ENCODE data around the gene LTBP3.

The LTBP3 gene

DNA sequence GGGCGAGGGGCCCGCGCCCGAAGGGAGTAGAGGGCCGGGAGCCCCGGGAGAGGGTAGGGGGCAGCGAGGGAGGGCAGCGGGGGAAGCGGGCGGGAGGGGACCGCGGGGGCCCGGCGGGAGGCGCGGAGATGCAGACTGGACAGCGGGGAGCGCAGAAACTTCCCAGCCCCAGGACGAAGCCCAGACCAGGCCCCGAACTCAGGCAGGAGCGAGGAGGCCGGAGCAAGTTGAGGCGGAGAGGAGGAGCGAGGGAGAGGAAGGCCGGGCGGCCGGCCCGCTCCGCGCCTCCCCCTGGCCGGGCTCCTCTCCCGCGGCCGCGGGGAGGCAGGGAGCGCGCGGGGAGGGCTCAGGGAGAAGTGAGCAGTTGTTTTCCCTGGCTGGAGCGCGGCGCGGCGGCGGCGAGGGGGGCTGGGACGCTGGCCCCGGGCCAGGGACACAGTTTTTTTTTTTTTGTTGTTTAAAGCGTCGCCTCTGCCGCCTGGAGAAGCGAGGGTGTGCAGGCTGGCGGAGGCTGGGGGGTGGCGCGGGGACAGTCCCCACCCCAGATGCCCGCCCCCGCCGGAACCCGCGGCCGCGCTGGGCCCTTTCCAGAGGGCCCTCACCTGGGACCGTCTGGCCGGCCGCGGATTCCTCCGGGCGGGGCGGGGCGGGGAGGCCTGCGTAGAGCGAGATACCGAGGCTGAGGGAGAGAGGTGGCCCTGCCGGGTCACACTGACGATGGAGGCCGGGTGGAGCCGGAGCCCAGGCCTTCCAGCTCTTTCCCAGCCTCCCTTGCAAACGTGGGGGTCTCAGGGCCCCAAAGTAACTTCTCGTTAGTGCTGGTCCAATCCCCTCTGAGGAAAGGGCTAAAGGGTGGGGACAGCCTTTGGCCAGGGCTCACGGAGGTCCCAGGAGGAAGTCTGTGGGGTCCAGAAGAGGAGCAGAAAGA lies at the start of gene LTBP3:
LTBP3 (minus strand) TSS at position 358 of the 928 bp plus-strand sequence. CDS start 400 bp downstream, outside the sequence.
- intact Hi-C loops (cut with DNase I) = loop anchor here (1.0 kb wide), 1 partner anchor 12 kb away; the partner anchor contains the start of gene ZNRD2
- peak; percentile 73 to 97 (median 82) for DNase-seq

DNA sequence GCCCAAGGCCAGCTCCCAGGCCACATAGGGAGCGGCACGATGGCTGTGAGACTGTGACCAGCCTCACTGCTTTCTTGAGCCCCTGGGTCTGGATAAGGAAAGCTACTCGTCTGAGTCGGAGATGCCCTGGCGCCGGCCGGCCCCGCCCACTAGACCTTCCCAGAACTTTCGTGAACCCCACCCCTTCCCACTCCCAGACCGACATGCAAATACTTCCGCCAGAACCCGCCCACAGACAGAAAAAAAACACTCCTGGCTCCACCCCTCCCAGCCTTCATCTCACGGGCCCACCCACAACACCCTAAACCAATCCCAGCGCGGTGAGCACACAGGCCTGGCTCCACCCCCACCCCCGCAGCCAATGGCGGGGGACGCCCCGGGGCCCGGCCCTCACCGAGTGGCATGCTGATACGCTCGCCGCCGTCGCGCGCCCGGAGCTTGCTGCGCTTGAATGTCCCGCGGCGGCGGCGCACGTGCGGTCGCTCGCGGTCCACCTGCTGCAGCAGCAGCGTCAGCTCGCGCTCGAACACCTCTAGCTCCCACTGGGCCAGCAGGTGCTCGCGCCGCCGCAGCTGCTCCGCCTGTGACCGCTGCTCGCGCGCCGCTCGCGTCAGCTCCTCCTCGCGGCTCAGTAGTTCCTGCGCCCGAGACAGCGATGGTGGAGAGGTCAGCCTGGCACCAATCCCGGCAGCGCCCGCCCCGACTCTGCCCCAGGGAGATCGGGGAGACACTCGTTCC lies 48.9 kb upstream of the LTBP3 start:
- intact Hi-C loops (cut with DNase I) = no loop called here
- DNase-seq = peak; percentile 88 to 99 (median 96)

DNA sequence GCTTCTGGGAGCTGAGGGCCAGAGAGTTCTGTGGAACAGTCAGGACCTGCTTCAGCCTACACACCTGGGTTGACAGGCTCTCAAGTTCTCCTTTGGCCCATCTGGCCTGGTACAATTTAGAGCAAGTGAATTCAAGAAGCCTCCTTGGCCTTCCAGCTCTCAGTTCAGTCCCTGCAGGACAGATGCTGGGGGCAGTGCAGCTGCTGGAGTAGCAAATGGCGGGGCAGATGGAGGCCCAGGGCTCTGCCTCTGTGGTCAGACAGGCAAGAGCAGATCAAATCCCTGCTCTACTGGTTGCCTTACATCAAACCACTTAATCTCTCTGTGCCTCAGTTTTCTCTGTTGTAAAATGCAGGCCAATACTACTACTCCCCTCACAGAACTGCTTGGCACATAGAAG lies 46.1 kb upstream of the LTBP3 start:
- intact Hi-C loops (cut with DNase I) = no loop called here

DNA sequence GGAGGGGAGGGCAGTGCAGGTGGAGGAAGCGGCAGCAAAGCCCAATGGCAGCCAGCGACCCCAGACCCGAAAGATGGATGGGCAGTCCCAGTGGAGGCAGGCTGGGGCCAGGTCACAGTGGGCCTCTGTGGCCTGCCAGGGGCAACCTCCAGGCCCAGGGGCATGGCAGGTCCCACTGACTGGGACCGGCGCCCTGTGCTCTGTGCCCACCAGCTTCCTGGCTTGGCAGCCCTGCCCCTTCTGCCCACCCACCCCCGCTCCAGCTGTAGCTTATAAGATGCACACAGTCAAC lies 41.7 kb upstream of the LTBP3 start:
- intact Hi-C loops (cut with DNase I) = loop anchor here (10.0 kb wide), 1 partner anchor 235 kb away; no protein-coding TSS in a partner anchor
- DNase-seq = no peak

More for the DNA sequence above, 46.1 kb upstream of the LTBP3 start:
- DNase-seq = no peak

DNA sequence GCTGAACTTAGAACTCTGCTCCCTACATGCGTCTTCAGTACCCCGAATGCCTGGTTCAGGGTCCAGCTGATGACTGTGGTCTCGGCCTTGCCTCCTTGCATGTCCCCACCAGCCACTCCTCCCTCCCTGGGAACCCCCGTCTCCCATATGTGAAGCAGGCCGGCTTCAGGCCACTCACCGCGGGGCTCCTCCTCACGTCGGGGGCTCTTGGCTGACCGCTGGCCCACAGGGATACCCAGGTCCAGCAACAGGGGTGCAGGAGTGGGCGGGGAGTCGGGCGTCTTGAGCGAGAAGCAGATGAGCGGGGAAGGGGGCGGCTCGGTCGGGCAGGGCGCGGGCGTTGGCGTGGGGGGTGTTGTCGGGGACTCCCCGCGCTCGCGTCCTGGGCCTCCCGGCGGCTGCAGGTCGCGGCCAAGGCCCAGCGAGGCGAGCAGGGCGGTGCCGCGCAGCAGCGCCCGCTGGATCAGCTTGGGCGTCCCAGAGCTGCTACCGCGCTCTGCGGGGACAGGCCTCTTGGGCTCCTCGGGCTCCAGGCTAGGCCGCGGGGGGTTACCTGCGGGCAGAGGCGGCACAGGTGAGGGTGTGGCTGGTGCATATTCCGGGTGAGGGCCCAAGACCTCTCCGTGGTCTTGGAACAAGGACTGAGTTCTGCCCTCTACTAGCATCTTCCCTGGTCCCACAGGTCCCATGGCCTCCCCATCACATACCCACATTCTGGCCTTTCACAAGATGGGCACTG lies 41.2 kb upstream of the LTBP3 start:
- intact Hi-C loops (cut with DNase I) = loop anchor here (10.0 kb wide), 1 partner anchor 235 kb away; no protein-coding TSS in a partner anchor
- no peak for DNase-seq

DNA sequence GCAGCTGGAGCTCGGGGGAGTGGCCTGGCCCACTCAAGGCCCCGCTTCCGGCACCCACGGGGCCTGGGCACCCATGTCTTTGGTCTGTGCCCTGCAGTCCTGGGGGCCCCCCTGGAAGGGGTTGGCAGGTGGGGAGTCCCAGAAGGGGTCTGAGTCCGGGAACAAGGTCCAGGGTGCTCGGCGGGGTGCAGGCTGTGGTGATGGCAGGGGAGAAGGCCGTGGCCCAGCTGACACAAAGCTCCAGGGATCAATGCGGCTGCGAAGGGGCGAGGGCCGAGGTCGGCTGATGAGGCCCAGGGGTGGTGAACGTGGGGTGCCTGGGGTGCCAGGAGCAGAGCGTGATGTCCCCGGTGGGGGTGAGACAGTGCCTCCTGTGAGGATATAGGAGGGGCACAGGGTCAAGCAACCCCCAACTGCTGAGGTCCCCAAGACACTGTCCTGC lies 40.1 kb upstream of the LTBP3 start:
- intact Hi-C loops (cut with DNase I) = loop anchor here (10.0 kb wide), 1 partner anchor 233 kb away; no protein-coding TSS in a partner anchor
- no peak for DNase-seq

DNA sequence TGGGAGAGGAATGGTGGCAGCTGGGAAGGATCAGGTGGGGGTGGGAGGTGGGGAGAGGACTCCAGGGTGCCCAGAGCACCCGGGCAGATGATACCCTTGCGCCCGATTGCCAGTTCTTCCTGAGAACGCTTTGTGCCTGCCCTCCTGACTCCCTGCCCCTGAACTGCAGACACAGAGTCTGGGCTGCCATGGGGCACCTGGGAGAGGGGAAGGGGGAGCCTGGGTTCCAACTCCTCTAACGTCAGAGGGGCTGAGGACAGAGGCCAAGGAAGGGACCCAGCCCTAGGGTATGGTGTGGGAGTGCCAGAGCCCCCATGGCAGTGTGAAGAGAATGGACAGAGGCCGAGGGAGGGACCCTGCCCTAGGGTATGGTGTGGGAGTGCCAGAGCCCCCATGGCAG lies 38.4 kb upstream of the LTBP3 start:
- no peak for DNase-seq
- intact Hi-C loops (cut with DNase I) = loop anchor here (10.0 kb wide), 1 partner anchor 232 kb away; no protein-coding TSS in a partner anchor

DNA sequence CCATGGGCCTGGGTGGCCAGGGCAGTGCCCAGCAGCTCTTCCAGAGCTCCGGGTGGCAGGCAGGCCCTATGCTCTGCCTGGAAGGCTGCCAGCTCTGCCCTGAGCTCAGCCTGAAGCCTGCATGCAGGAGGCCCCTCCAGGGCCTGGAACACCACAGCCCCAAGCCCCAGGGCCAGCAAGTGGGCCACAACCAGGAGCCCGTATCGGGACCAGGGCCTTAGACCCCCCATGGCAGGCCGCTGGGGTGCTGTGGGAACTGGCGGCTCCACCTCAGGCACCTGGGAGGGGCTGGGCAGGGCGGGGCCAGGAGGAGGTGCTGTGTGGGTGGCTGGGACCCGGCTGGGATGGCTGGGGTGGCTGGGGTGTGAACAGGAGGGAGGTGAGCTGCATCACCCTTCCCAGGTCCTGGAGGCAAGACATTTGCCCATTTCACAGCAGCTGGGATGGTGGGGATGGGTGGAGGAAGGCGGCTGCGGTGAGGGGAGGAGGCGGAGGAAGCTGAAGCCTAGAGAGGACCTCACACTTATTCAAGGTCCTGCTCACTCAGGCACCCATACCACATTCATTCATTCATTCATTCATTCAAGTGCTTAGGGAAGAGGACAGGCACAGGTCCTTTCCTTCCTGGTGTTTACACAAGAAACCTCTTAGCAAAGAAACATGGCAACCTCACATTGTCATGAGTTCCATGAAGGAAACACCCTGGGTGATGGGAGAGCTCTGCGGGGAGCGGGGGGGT lies 37.6 kb upstream of the LTBP3 start, which contains the start of gene KCNK7:
KCNK7 (minus strand) TSS at position 258 of the 739 bp plus-strand sequence; CDS start at position 230, 28 bp downstream.
- no peak for DNase-seq
- intact Hi-C loops (cut with DNase I) = loop anchor here (10.0 kb wide), 1 partner anchor 231 kb away; no protein-coding TSS in a partner anchor

DNA sequence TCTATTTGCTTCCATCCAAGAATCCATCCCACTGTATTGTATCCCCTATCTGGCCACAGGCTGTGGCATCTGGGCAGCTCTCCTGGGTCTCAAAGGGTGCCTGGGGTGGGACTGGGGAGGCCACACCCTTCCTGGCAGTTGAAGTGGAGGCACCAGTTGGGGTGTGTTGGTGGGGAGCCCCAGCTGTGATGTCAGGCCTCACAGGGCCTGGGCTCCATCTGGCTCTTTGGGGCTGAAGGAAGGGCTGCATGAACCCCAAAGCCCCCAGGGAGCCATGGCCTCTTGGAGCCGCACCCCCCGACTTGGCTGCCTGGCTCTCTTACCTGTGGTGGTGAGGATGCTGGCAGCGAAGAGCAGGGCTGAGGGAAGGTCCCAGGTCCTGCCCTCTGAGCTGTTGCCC lies 37.0 kb upstream of the LTBP3 start:
- no peak for DNase-seq
- intact Hi-C loops (cut with DNase I) = loop anchor here (10.0 kb wide), 1 partner anchor 230 kb away; no protein-coding TSS in a partner anchor

DNA sequence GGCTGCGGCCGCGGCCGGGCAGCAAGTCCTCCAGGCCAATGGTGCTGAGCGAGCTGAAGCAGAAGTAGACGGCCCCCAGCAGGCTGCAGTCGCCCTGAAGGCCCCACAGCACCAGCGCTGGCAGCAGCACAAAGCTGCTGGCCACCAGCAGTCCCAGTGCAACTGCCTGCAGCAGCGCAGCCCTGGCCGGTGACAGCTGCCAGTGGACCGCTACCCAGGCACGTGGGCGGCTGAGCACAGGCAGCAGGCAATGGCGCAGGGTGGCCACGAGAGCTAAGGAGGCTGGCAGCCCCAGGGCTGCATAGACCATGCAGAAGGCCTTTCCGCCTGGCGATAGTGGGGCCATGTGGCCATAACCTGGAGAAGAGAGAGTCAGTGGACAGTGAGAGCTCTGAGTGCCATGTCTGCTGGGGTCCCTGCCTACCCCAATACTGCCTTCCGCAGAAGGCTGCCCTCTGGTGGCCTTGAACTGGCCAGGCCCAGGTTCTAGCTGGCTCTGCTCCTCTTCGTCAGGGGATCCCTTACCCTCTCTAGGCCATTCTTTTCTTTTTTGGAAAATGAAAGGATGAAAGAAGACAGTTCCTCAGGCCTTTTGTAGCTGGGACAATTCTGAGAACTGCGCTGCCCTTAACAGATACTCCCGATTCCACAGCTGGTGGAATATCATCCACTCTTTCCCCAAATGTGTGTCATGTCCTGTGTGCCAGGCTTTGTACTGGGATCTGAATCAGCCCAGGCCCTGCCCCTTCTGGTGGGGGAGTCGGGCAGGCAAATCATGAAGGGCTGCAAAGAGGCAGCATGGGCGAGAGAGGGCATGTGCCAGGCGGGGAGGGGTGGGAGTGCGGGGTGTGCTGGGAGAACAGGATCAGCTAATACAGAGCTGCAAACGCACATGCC lies 35.6 kb upstream of the LTBP3 start:
- DNase-seq = peak in 8 of 10 donors; percentile 69 to 95 (median 75)
- intact Hi-C loops (cut with DNase I) = loop anchor here (1.0 to 10.0 kb wide), 3 partner anchors 21 to 229 kb away; partner anchors contain the start of gene FAM89B

DNA sequence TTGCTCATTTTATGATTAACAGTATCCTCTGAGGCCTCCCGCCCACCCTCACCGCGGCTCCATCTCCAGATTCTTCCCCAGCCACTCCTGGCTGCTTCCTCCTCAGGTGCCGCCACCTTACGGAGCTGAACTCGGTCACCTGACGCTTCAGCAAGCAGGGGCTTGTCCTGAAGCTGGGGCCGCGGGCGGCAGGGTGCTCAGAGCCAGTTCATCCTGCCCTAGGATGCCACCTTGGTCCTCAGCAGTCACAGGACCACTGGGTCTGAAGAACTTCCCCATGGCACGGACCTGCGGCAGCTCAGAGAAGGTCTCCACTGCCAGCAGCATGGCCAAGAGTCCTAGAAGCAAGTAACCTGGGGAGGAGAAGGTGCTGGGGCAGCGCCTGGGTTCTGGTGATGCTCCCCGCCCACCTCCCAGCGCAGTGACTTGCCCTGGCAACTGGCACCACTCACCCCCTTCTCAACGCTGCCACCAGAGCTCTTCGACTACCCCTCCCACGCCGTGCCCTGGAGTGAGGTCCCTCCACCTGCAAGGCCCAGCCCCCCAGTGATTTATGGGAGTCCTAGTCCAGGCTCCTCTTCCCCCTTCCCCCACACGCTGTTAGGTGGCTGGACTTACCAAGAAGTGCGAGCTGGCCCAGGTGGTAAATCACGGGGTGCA lies 34.8 kb upstream of the LTBP3 start:
- intact Hi-C loops (cut with DNase I) = loop anchor here (2.0 to 10.0 kb wide), 2 partner anchors 20 to 228 kb away; partner anchors contain the start of gene FAM89B

DNA sequence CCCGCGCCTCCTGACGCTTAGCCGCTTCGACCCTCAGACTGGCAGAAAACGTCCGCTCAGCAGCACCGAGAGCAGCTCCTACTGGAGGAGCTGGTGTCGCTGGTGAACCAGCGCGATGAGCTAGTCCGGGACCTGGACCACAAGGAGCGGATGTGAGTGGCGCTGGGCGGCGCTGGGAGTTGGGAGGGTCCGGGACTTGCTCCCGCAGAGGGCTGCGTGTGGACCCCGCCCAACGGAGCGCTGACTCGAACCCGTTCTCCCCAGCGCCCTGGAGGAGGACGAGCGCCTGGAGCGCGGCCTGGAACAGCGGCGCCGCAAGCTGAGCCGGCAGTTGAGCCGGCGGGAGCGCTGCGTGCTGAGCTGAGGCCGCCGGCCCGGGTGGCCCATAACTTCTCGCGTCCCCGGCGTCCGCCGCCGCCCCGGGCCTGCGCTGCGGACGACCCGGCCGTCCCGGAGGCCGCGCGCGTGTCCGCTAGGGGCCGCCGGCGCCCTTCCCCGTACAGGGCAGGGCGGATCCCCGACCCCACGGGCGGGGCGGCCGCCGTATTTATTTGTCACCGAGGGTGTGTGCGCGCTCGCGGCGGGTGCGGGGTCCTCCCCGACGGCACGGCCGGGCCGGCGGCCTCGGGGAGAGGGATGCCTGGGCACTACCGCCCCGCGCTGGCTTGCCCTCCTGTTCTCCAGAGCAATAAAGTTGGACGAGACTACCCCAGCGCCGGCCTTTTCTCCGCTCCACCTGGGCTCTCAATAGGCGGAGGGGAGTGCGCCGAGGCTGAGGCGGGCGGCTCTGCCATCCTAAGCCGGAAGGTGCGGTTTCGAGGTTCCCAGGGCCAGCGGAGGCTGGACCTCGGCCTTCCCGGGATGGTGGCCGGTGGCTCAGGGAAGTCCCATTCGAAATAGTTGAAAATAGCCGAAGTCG lies 34.0 kb upstream of the LTBP3 start:
- no peak for DNase-seq
- intact Hi-C loops (cut with DNase I) = loop anchor here (2.0 to 10.0 kb wide), 2 partner anchors 19 to 227 kb away; partner anchors contain the start of gene FAM89B

More for the DNA sequence above, 34.8 kb upstream of the LTBP3 start:
- no peak for DNase-seq

DNA sequence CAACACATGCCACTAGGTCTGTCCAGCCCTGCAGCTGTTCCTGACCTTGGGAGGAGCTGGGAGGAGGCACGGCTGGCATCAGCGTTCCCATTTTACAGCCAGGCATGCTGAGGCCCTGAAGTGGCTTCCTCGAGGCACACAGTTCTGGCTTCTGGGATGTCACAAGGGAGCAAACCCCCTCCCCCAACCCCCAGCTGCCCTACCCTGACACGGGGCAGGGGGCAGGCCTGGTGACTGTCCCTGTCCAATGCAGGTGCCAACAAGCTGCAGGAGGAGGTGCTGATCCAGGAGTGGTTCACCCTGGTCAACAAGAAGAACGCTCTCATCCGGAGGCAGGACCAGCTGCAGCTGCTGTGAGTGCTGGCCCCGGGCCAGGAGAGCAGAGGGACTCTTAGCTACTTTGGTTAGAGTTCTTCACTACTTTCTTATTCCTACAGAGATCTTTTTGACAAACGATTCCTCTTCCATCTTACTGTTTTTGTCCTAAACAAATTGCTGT lies 32.1 kb upstream of the LTBP3 start:
- intact Hi-C loops (cut with DNase I) = loop anchor here (10.0 kb wide), 1 partner anchor 225 kb away; no protein-coding TSS in a partner anchor
- no peak for DNase-seq

DNA sequence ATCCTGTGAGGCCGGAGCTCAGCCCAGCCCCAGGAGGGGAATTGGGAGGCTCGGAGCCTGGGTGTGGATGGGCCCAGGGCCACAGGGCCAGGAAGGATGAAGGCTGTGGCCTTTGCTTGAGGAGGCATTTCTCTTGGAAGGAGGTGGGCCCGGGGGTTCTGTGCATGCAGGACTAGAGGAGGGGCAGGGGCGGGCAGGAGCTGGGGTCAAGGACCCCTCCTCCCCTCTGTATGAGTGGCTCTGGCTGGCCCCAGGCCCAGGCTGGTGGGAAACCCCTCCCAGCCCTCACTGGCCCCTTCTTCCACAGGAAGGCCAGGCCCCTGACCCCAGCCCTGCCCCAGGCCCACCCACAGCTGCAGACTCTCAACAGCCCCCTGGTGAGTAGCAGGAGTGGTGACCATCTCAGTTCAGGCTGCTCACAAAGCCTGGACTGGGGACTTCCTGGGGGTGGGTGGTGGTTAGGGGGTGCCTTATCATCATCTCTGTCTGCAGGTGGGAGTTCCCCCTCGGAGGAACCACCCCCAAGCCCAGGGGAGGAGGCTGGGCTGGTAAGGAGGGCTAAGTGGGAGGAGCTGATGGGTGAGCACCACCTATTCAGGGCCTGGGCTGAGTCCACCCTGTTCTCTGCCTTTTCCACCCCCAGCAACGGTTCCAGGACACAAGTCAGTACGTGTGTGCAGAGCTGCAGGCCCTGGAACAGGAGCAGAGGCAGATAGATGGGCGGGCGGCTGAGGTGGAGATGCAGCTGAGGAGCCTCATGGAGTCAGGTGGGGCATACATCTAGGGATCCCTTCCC lies 31.5 kb upstream of the LTBP3 start:
- intact Hi-C loops (cut with DNase I) = loop anchor here (10.0 kb wide), 1 partner anchor 225 kb away; no protein-coding TSS in a partner anchor
- DNase-seq = no peak
